GM12873 (cell line): ENCODE results near the gene GAB2.

Experiments used
- TF ChIP-seq, protein P1 (sequence below): IDR thresholded peaks from 2 replicates; pipeline ENCODE4 v1.5.1; 2012; ENCODE audit warnings: low read depth, mild to moderate bottlenecking, moderate library complexity, low read length, control low read depth; ENCODE audit not compliant: insufficient read depth; ENCODE audit errors: missing control alignments

The GAB2 gene

GRCh38 chr11:78200061-78200460 lies 217.6 kb downstream of the GAB2 start:
- TF ChIP-seq, protein P1, sequence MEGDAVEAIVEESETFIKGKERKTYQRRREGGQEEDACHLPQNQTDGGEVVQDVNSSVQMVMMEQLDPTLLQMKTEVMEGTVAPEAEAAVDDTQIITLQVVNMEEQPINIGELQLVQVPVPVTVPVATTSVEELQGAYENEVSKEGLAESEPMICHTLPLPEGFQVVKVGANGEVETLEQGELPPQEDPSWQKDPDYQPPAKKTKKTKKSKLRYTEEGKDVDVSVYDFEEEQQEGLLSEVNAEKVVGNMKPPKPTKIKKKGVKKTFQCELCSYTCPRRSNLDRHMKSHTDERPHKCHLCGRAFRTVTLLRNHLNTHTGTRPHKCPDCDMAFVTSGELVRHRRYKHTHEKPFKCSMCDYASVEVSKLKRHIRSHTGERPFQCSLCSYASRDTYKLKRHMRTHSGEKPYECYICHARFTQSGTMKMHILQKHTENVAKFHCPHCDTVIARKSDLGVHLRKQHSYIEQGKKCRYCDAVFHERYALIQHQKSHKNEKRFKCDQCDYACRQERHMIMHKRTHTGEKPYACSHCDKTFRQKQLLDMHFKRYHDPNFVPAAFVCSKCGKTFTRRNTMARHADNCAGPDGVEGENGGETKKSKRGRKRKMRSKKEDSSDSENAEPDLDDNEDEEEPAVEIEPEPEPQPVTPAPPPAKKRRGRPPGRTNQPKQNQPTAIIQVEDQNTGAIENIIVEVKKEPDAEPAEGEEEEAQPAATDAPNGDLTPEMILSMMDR: no peak

GRCh38 chr11:78199653-78200015 lies 218.0 kb downstream of the GAB2 start:
- TF ChIP-seq, protein P1: no peak

GRCh38 chr11:78199015-78199652 lies 218.5 kb downstream of the GAB2 start:
- TF ChIP-seq, protein P1: no peak

- TF ChIP-seq, protein P1: no peak
These were observed 219.8 kb downstream of the GAB2 start for GRCh38 chr11:78197816-78198215.

DNA sequence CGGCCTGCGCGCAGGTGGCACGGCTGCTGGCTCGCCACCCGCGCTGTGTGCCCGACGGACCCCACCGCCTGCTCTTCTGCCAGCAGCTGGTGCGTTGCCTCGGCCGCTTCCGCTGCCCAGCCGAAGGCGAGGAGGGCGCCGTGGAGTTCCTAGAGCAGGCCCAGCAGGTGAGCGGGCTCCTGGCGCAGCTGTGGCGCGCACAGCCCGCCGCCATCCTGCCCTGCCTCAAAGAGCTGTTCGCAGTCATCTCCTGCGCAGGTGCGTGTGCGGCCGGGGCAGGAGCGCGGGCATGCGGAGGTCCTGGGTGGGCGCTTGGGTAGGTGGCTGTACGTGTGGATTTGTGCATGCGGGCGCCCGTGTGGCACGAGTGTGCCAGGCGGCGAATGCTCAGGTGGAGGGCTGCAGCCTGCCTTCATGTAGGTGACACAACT lies 220.9 kb downstream of the GAB2 start:
- TF ChIP-seq, protein P1: no peak

- TF ChIP-seq, protein P1: no peak
These were observed 221.6 kb downstream of the GAB2 start for GRCh38 chr11:78195917-78196560.

GRCh38 chr11:78194490-78194889 lies 223.1 kb downstream of the GAB2 start:
- TF ChIP-seq, protein P1: no peak
